Stimulated activated CD8-positive, alpha-beta memory T cell treated with anti-CD3 and anti-CD28 coated beads, Interleukin-2, amount 100 ng/mL, for 1 hour (primary cell): ENCODE results near the gene HPCA.
"Not testable (repeated sequence)": the region's sequence is repeated elsewhere in the genome, so short reads cannot be mapped to it uniquely, and the experiment has no call there.

Experiments
- DNase-seq, 2 donors: peaks; one replicate each; pipeline ENCODE4 v3.0.0-alpha.2; 2020; ENCODE audit warnings: low read depth in 2 of 2

HPCA gene

DNA sequence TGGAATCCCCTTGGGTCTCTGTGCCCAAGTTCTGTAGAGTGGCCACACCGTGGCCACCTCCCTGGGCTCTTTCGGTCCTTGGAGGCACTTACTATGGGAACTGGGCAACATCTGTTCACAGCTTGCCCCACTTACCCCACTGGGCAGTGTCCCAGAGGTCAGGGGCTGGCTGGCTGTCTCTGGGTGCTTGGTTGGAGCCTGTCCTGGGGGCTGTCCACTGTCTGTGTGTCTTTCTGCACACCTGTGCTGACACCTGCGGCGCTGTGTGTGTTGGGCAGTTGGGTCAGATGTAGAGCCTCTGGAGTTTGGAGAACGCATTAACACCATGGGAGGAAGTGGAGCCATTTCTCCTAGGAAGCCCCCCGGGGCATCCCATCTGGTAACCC is 16.2 kb downstream of the HPCA start:
- DNase-seq: no peak

DNA sequence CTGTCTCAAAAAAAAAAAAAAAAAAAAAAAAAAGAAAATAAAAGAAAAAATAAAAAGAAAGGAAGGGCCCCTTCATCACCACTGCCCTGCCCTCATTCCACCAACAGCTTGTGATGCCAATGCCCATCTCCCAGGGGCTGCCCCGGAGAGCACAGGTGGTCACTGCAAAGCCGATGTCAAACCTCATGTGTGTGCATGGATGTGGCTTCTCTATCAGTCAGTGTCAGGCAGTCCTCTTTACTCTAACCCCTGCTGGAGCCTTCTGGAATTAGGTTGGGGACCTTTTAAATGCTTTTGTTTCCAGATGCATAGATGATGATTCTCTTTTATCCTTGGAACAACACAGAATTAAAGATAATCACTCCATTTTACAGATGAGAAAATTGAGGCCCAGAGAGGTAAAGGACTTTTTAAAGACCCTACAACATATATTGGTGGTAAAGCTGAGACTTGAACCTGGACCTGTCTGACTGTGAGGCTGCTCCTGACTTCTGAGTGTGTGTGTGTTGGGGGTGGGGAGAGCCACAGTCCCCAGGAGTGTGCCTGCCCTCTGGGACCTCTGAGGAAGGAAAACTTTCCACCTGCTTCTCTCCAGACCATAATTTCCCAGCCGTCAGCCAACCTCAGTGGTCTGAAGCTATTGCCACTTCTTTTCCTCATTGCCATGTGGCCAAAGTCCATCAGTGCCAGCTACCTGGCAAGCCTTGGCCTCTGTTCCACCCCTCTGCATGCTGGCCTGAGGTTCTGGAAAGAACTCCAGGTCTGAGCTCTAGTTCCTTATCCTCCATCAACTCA is 17.9 kb downstream of the HPCA start:
- DNase-seq: no peak

- no peak for DNase-seq
These were observed 18.5 kb downstream of the HPCA start for GRCh38 chr1:32904797-32905196.

GRCh38 chr1:32905588-32905987 is 19.3 kb downstream of the HPCA start:
- not testable (repeated sequence) for DNase-seq

DNA sequence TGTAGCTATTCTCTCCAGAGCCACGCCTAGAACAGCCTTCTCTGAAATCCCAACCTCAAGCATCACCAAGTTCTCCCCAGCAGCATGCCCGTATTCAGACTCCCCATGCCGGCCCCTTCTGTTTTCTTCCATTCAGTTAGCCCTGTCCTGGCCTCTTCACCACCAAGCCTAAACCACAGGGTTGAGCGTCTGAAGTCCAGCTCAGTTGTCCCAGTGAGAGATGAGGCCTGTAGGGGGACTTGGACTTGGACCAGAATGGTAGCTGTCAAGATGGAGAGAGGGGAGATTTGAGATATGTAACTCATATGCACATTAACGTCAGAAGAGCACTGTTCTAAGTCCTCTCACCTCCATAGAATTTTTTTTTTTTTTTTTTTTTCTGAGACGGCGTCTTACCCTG is 20.4 kb downstream of the HPCA start:
- no peak for DNase-seq

DNA sequence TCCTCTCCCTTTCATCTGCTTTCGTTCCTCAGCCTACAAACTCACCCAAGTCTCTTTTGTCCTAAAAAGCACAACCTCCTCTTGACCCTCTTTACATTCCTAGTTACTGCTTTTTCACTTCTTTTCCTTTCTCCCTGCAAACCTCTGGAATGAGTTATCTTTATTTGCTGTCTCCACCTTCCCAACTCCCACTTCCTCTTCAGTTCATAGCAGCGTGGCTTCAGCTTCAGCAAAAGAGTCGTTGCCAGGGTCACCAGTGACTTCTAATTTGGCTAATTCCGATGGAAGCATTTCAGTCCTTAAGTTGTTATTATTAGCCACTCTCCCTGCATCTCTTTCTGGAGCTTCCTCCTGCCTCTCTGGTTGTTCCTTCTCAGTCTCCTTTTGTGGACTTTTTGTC is 21.1 kb downstream of the HPCA start:
- DNase-seq: no peak

- no peak for DNase-seq
These were observed 24.0 kb downstream of the HPCA start for GRCh38 chr1:32910319-32910718.

DNA sequence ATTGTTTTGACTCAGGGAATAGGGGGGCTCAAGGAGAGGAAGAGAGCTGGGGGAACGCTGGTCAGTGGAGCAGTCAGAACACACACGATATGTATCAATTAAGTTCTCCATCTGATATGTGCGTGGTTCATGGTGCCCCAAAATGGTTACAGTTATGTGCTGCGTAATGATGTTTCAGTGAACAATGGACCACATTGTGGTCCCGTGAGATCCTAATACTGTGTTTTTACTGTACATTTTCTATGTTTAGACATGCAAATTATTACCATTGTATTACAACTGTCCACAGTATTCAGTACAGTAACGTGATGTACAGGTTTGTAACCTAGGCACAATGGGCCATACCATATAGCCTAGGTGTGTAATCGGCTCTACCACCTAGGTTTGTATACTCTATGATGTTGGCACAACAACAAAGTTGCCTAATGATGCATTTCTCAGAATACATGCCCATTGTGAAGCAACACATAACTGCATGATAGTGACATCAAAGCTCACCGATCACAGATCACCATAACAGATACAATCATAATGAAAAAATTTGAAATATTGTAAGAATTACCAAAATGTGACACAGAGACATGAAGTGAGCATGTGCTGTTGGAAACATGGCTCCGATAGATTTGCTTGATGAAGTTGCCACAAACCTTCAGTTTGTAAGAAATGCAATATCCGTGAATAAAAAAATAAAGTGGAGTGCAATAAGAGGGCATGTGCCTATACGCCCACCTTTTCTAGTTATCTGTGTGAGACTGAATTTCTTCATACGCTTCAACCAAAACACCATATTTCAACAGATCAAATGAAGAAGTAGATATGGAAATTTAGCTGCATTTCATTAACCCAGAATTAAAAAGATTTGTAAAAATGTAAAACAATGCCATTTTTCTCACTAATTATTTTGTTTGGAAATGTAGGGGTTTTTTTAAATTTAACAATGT is 29.7 kb downstream of the HPCA start:
- no peak for DNase-seq

DNA sequence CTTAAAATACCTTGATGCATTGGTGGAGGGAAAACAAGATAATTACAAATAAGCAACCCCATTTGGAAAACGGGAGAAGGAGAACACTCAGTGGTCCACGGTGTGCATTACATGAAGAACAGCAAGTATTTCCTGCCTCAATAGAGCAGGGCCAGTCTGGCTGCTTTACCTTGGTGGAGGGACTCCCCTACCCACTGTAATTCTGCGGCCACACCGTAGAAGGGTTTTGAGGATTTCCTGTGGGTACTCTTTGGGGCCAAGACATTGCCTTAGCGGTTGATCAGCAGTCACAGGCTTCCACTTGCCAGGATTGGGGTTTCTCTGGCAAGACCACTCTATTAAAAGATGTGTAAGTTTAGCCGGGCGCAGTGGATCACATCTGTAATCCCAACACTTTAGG is 31.2 kb downstream of the HPCA start:
- DNase-seq: no peak

DNA sequence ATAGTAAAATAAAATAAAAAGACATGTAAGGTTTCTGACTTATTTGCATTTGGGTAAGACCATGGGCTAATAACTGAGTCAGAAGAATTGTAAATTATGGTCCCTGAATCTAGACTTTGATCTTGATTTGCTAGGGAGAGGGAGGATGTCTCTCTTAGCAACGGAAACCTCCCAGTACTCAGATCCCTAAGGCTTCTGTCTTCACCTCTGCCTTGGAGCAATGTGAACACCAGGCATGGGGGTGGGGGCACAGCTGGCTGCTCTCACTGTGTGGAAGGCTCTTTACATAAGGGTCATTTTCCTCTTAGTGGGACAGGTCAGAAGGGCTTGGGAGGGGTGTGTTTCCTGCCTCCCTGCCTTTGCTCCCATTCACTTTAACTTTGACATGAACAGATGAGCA is 31.9 kb downstream of the HPCA start:
- DNase-seq: no peak

GRCh38 chr1:32919811-32920733 is 33.8 kb downstream of the HPCA start:
- no peak for DNase-seq

DNA sequence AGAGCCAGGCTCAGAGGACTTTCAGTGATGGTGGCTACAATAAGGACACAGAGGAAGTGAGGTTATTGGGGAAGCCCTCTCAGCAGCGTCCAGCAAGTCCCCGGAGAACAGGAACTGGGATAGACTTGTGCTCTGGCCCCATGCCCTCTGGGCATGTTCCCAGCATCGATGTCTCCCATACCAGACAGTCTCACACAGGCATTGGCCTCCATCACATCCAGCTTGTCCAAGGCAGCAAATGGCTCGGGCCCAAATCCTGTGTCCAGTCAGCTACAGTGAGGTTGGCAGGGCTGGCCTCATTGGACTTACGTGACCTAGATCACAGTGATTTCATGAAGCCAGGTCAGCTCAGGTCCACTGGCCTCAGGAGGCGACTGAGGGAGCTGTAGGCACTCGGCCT is 34.5 kb downstream of the HPCA start:
- no peak for DNase-seq

DNA sequence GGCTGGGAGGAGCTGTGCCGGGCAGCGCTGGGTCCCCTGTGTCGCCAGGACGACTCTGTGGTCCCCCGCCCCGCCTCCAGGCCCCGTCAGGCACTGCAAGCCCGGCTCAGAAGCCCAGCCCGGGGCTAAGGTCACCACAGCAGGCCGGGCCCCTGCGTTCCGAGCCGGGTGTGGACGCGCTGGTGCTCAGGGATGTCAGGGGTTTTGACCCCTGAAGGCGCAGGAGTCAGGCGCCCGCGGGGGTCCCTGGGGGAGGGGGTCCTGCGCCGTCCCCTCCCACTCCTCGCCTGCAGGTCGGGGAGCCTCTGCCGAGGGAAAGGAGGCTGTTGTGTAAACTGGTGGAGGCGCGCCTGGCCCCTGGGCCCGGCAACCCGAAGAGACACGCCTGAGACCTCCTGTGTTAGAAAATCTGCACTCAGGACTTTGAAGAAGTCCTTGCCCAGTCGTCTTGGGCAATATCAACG is 38.6 kb downstream of the HPCA start:
- DNase-seq: no peak

- no peak for DNase-seq
These were observed 39.3 kb downstream of the HPCA start for GRCh38 chr1:32925403-32926162.

DNA sequence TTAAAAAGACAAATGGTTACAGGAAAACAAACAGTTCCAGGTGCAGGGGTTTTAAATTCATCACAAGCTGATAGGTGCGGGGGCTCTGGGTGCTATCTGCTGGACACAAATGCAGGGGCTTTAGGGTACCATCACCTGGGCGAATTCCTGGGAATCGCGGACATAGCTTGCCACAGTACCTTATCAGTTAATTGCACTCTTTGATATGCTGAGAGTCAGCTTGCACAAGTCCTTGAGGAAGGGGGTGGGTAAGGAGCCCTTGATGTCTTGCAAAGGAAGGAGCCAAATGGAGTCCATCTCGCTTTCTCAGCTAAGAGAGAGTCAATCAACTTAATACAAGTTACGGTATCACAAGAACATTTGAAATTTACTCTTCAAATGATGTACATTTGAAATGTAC is 40.3 kb downstream of the HPCA start:
- no peak for DNase-seq

- DNase-seq: no peak
These were observed 41.1 kb downstream of the HPCA start for GRCh38 chr1:32927441-32927840.

- DNase-seq: no peak
These were observed 42.0 kb downstream of the HPCA start for GRCh38 chr1:32928285-32928684.

DNA sequence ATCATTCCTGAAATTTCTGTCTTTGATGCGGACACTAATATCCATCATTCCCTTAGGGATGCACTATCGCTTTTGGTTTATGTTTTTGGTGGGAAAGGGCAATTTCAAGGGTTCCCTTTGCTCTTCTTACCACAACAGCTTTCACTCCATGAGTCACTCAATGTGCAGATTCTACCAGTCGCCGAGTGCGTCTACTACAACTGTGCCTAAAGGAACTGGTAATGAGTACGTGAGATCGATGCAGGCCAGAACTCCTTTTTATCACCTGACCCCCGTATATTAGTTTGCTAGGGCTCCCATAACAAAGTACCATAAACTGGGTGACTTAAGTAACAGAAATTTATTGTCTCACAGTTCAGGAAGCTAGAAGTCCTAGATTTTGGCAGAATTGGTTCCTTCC is 42.4 kb downstream of the HPCA start:
- no peak for DNase-seq

DNA sequence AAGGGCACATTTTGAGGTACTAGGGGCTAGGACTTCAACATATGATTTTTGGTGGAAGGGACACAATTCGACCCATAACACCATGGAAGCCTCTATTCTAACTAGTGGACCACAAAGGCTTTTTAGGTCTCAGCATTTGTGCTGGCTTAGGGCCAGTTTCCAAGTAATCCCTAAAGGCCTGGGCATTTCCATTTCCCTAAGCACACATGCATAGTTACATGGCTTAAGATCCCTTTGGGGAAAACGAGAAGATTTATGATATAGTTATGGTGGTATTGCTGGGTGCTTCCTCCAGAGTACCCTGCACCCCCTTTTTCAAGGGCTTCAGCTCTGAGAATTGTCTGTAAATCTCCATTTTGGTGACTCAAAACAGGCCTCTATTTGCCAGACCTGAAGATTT is 43.1 kb downstream of the HPCA start:
- no peak for DNase-seq

GRCh38 chr1:32931760-32932159 is 45.5 kb downstream of the HPCA start:
- DNase-seq: no peak

- no peak for DNase-seq
These were observed 47.5 kb downstream of the HPCA start for GRCh38 chr1:32933742-32934322.
